Measurements from ENCODE around the gene DUS3L. TPM values are rescaled to one million over a fixed set of nuclear protein-coding genes. Genes with fewer than 3 reads are reported as not detected.

The DUS3L gene
- total and polyA plus RNA-seq, 2 of the 8 experiments (the other 6 are each of a cell fraction or from before 2014, with no cell fraction given), result 37.6 to 39.1 TPM

- TF ChIP-seq BACH1 (IDR thresholded peaks at IDR 0.05; ENCODE audit: low read length), result peak; percentile 22; the same call in 1 of the 2 replicates
- TF ChIP-seq MAFK (IDR thresholded peaks at IDR 0.05; ENCODE audit: low read depth, low read length), result no peak
- peak; percentile 83 for TF ChIP-seq TAF1 (IDR thresholded peaks at IDR 0.05; ENCODE audit: low read depth, low read length)
- peak; percentile 83 for TF ChIP-seq CREB1 (IDR thresholded peaks at IDR 0.05)
- peak; percentile 83 for TF ChIP-seq RBBP5 (IDR thresholded peaks at IDR 0.05; ENCODE audit: borderline replicate concordance, low read depth, low read length)
- peak; percentile 91 for TF ChIP-seq E2F6 (IDR thresholded peaks at IDR 0.05)
- TF ChIP-seq ATF3 (IDR thresholded peaks at IDR 0.05; ENCODE audit: insufficient read depth, low read depth, low read length), result no peak
- no peak for TF ChIP-seq CTCF (IDR thresholded peaks at IDR 0.05; ENCODE audit: control extremely low read depth in 1 of 3, insufficient read depth in 1 of 3, low read depth in 1 of 3, low read length in 3 of 3)
- TF ChIP-seq SIN3A (conservative IDR thresholded peaks at IDR 0.05 in 1 of 2, IDR thresholded peaks at IDR 0.05 in 1 of 2; ENCODE audit: low read depth in 1 of 2, low read length in 2 of 2), result 0 out of 4 replicates have a peak, but pooled peaks have one; percentile 15 to 33
- peak; percentile 93 for TF ChIP-seq POLR2AphosphoS5 (IDR thresholded peaks at IDR 0.05; ENCODE audit: low read depth, low read length)
- no peak for TF ChIP-seq NANOG (IDR thresholded peaks at IDR 0.05; ENCODE audit: insufficient read depth, low read depth, low read length, poor library complexity, severe bottlenecking)
- no peak for TF ChIP-seq SP1 (IDR thresholded peaks at IDR 0.05; ENCODE audit: low read depth, low read length)
- TF ChIP-seq CEBPB (IDR thresholded peaks at IDR 0.05; ENCODE audit: low read depth, low read length), result peak; percentile 25; the same call in 1 of the 2 replicates
- no peak for TF ChIP-seq FOSL1 (IDR thresholded peaks at IDR 0.05; ENCODE audit: insufficient read depth, low read depth, low read length)
- peak; percentile 98 for TF ChIP-seq CHD2 (IDR thresholded peaks at IDR 0.05; ENCODE audit: low read length)
- peak; percentile 85 for TF ChIP-seq ASH2L (IDR thresholded peaks at IDR 0.05; ENCODE audit: low read length)
- peak; percentile 83 for TF ChIP-seq KDM4A (IDR thresholded peaks at IDR 0.05; ENCODE audit: low read depth, low read length, severe bottlenecking)
- no peak for TF ChIP-seq USF2 (IDR thresholded peaks at IDR 0.05; ENCODE audit: low read length)
- peak; percentile 65 for TF ChIP-seq NRF1 (IDR thresholded peaks at IDR 0.05; ENCODE audit: low read depth, low read length)
These were observed 37.1 kb upstream of the DUS3L start (continued) for GRCh38 chr19:5827891-5828660.
